ES-I3 (cell line): ENCODE data around the gene TRAF6.
"Not testable (repeated sequence)": the region's sequence is repeated elsewhere in the genome, so short reads cannot be mapped to it uniquely, and the experiment has no call there.

Source experiments
- H3K36me3 ChIP-seq: 2 replicates; pipeline ENCODE4 v1.6.1; 2013; ENCODE audit warnings: mild to moderate bottlenecking, low read length, control low read depth, moderate library complexity; ENCODE audit not compliant: insufficient read depth
- H3K4me1 ChIP-seq: 2 replicates; pipeline ENCODE4 v1.6.1; 2013; ENCODE audit warnings: mild to moderate bottlenecking, control low read depth, low read length; ENCODE audit not compliant: insufficient read depth
- H3K9ac ChIP-seq: 2 replicates; pipeline ENCODE4 v1.6.1; 2013; ENCODE audit warnings: low read depth, mild to moderate bottlenecking, low read length, moderate library complexity
- H3K9me3 ChIP-seq: 2 replicates; pipeline ENCODE4 v1.6.1; 2013; ENCODE audit warnings: mild to moderate bottlenecking, low read length, moderate library complexity; ENCODE audit not compliant: control insufficient read depth, insufficient read depth

TRAF6 gene

GRCh38 chr11:36509694-36510593, at the start of gene TRAF6:
TSS of gene TRAF6 (minus strand) at chr11:36510272. CDS start at chr11:36501515, 8,757 bp downstream.
- Histone ChIP-seq H3K4me1 (no peaks in the 10 kb centered on the region), H3K9ac (peak within 1 kb of the TSS; percentile 55), H3K9me3 (peaks cover 6% of the 10 kb centered on the region), H3K36me3 (no peaks in the 10 kb centered on the region)

GRCh38 chr11:36558571-36559413, 48.7 kb upstream of the TRAF6 start:
- Histone ChIP-seq H3K9ac (no peak overlapping the region), H3K9me3 (0 out of 2 replicates have a peak, but pooled peaks cover 3% of the 10 kb centered on the region), H3K4me1 (peaks cover under 1% of the 10 kb centered on the region; the same call in 1 of the 2 replicates), H3K36me3 (no peaks in the 10 kb centered on the region)

DNA sequence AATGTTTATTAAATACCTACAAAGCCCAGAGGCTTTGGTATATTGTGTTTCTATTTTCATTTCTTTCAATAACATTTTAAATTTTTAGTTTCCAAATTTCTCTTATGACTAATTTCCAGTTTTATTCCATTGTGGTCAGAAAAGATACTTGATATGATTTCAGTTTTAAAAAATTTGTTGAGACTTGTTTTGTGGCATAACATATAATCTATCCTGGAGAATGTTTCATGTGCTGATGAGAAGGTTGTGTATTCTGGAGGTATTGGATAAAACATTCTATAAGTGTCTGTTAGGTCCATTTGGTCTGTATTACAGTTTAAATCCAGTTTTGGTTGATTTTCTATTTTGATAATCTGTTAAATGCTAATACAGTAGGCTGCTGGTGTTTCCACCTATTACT, 47.9 kb upstream of the TRAF6 start:
- Histone ChIP-seq H3K4me1 (no peaks in the 10 kb centered on the region), H3K9ac (peak overlapping the region; percentile 15; the same call in 1 of the 2 replicates), H3K9me3 (0 out of 2 replicates have a peak, but pooled peaks cover 3% of the 10 kb centered on the region), H3K36me3 (no peaks in the 10 kb centered on the region)

- H3K4me1 ChIP-seq, H3K36me3 ChIP-seq, H3K9me3 ChIP-seq: not testable (repeated sequence)
- H3K9ac ChIP-seq: peak overlapping the region; percentile 15
These were observed 47.3 kb upstream of the TRAF6 start for GRCh38 chr11:36557390-36557789.

DNA sequence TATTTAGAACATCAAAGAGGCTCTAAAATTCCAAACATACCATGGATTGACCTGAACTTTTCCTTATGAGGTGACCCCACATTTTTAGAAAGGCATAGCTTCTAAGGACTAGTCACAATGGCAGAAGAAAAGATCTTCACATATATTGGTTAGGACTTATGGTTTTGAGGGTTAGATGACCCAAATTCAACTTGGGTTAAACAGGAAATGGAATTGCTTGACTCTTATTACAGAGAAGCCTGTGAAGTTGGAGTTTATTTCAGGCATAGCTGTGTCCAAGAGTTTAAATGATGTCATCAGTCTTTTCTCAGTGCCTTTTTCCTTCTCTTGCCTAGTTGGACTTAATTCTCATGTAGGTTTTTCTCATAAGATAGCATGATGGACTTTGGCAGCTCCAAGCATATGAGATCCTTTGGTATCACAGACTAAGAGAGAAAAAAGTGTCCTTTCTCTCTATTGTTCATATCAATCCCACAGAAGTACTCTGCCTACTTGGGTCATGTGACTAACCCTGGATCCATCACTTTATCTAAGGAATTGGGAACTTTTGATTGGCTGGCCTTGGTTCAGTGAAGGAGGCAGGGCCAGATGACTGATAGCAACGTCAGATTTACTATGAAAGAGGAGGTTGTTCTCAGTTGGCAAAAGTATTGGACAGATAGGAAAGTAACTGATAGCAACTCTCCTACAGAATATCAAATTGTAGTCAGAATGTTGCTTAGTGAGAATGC, 40.5 kb upstream of the TRAF6 start:
- Histone ChIP-seq H3K36me3 (no peaks in the 10 kb centered on the region), H3K9ac (no peak overlapping the region), H3K4me1 (no peaks in the 10 kb centered on the region), H3K9me3 (no peaks in the 10 kb centered on the region)

- Histone ChIP-seq H3K9ac (0 out of 2 replicates have a peak overlapping the region, but pooled peaks have one; percentile 14), H3K4me1 (peaks cover 4% of the 10 kb centered on the region; the same call in 1 of the 2 replicates), H3K9me3 (no peaks in the 10 kb centered on the region), H3K36me3 (no peaks in the 10 kb centered on the region)
These were observed 30.9 kb upstream of the TRAF6 start for GRCh38 chr11:36540998-36541397.

DNA sequence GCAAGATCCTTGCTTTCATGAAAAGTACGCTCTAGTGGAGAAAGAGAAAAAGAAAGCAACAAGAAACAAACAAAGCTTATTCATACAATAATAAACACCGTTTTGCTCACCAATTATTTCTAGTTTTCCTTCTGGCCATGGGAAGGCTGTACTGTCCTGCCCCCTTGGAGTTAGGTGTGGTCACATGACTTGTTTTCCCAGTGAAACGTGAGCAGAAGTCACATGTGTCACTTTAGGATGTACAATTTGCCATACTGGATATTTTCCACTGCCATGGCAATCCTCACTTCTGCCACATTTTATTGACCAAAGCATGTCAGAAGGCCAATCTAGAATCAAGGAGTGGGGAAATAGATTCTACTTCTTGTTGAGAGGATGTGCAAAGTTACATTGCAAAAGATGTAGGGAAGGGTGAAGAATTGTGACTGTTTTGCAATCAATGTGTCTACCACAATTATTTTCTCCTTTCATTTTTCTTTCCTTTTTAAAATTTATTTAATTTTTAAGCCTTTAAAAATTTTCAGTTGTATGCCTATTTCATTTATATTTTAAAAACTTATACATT, 24.3 kb upstream of the TRAF6 start:
- Histone ChIP-seq H3K4me1 (no peaks in the 10 kb centered on the region), H3K9me3 (no peaks in the 10 kb centered on the region), H3K36me3 (no peaks in the 10 kb centered on the region), H3K9ac (no peak overlapping the region)

GRCh38 chr11:36532941-36533601, 23.0 kb upstream of the TRAF6 start:
- H3K36me3 ChIP-seq: no peaks in the 10 kb centered on the region

GRCh38 chr11:36530840-36531239, 20.8 kb upstream of the TRAF6 start:
- Histone ChIP-seq H3K4me1 (no peaks in the 10 kb centered on the region), H3K9me3 (no peaks in the 10 kb centered on the region), H3K36me3 (no peaks in the 10 kb centered on the region), H3K9ac (no peak overlapping the region)

More at GRCh38 chr11:36532941-36533601, 23.0 kb upstream of the TRAF6 start:
- no peaks in the 10 kb centered on the region for H3K4me1 ChIP-seq
- no peaks in the 10 kb centered on the region for H3K9me3 ChIP-seq
- H3K9ac ChIP-seq: no peak overlapping the region

DNA sequence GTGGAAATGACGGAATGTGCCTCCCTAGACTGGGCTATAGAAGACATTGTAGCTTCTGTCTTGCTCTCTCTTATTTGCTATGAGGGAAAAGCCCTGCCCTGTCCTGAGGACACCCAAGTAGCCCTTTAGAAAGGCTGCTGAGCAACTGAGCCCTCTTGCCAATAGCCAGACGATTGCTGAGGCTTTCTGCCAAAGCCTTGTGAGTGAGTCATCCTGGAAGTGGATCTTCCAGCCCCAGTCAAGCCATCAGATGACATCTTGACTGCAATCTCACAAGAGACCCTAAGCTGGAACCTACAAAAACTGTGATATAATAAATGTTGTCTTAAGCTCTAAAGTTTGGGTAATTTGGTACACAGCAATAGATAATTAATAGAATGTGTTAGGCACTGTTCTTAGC, 3.9 kb upstream of the TRAF6 start:
- Histone ChIP-seq H3K36me3 (no peaks in the 10 kb centered on the region), H3K9me3 (peaks cover 6% of the 10 kb centered on the region), H3K4me1 (no peaks in the 10 kb centered on the region), H3K9ac (no peak overlapping the region)

DNA sequence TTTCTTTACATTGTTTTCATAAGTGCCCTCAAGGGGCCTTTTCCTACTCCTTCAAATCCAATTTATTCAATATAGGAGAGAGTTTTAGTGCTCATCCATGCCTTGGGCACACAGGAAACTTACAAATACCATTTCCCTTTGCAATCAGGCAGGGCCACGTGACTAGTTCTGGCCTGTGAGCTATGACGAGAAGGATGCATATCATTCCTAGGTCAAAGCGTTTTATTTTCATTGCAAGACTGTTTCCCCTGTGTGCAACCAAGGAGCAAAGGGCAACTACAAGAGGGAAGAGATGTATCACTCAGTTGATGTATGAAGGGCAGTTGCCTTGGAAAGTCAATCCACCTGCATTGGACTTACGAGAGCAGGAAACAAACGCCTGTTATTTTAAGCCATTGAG, 1.9 kb upstream of the TRAF6 start:
- H3K9me3 ChIP-seq: peaks cover 6% of the 10 kb centered on the region
- no peaks in the 10 kb centered on the region for H3K4me1 ChIP-seq
- H3K36me3 ChIP-seq: no peaks in the 10 kb centered on the region
- H3K9ac ChIP-seq: no peak overlapping the region

GRCh38 chr11:36511062-36511461, 990 bp upstream of the TRAF6 start:
- H3K36me3 ChIP-seq, H3K4me1 ChIP-seq, H3K9ac ChIP-seq, H3K9me3 ChIP-seq: not testable (repeated sequence)

GRCh38 chr11:36510594-36510942, 496 bp upstream of the TRAF6 start:
- H3K9ac ChIP-seq: peak overlapping the region; percentile 55
- no peaks in the 10 kb centered on the region for H3K36me3 ChIP-seq
- H3K9me3 ChIP-seq: peaks cover 6% of the 10 kb centered on the region
- no peaks in the 10 kb centered on the region for H3K4me1 ChIP-seq
